Endothelial cell of umbilical vein (primary cell): ENCODE measurements around the gene INTS12.

Experiments used
- EZH2 ChIP-seq: IDR thresholded peaks from 2 replicates; pipeline ENCODE4 v1.6.1; 2012; ENCODE audit warnings: borderline replicate concordance, low read depth, mild to moderate bottlenecking, moderate library complexity, low read length, inconsistent platforms; ENCODE audit not compliant: severe bottlenecking
- POLR2A ChIP-seq: IDR thresholded peaks from 2 replicates; pipeline ENCODE4 v1.6.1; 2012; ENCODE audit warnings: low read depth, mild to moderate bottlenecking, control low read depth, low read length
- POLR2AphosphoS5 ChIP-seq: IDR thresholded peaks from 2 replicates; pipeline ENCODE4 v1.6.1; 2012; ENCODE audit warnings: low read depth, mild to moderate bottlenecking, control low read depth, low read length, moderate library complexity; ENCODE audit not compliant: insufficient read depth
- TF ChIP-seq, protein P1 (sequence below), 2 donors: IDR thresholded peaks; 1 replicate in 1 of 2; 2 replicates in 1 of 2; pipeline ENCODE4 v1.5.1; 2011; ENCODE audit warnings: low read length in 2 of 2, mild to moderate bottlenecking in 2 of 2, moderate library complexity in 2 of 2, control low read depth in 1 of 2, inconsistent platforms in 1 of 2, low read depth in 1 of 2; ENCODE audit not compliant: insufficient read depth in 1 of 2; ENCODE audit errors: extremely low read depth in 1 of 2
- TF ChIP-seq, protein P2 (sequence below): IDR thresholded peaks from 2 replicates; pipeline ENCODE4 v1.6.1; 2011; ENCODE audit not compliant: insufficient read depth, insufficient read length

DNA sequence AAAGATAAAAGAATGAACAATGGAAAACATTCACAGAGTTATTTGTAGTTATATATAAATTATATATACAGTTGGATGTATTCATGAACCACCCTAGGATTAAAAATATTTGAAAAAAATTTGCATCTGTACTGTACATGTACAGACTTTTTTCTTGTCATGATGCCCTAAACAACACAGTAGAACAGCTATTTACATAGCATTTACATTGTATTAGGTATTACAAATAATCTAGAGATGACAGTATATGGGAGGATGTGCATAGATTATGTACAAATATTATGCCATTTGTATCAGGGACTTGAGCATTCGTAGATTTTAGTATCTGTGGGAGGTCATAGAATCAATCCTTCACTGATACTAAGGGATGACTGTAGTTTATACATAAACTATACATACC, 44.9 kb upstream of the INTS12 start:
- TF ChIP-seq, protein P1, sequence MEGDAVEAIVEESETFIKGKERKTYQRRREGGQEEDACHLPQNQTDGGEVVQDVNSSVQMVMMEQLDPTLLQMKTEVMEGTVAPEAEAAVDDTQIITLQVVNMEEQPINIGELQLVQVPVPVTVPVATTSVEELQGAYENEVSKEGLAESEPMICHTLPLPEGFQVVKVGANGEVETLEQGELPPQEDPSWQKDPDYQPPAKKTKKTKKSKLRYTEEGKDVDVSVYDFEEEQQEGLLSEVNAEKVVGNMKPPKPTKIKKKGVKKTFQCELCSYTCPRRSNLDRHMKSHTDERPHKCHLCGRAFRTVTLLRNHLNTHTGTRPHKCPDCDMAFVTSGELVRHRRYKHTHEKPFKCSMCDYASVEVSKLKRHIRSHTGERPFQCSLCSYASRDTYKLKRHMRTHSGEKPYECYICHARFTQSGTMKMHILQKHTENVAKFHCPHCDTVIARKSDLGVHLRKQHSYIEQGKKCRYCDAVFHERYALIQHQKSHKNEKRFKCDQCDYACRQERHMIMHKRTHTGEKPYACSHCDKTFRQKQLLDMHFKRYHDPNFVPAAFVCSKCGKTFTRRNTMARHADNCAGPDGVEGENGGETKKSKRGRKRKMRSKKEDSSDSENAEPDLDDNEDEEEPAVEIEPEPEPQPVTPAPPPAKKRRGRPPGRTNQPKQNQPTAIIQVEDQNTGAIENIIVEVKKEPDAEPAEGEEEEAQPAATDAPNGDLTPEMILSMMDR (IDR thresholded peaks at IDR 0.05; ENCODE audit: extremely low read depth in 1 of 2, insufficient read depth in 1 of 2, low read depth in 1 of 2, low read length in 2 of 2): no peak
- TF ChIP-seq POLR2A (no peak), EZH2 (no peak), POLR2AphosphoS5 (no peak)
- TF ChIP-seq, protein P2, sequence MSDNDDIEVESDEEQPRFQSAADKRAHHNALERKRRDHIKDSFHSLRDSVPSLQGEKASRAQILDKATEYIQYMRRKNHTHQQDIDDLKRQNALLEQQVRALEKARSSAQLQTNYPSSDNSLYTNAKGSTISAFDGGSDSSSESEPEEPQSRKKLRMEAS: no peak
